GM12801 (cell line): ENCODE measurements around the gene ASAP2.

ENCODE experiments used
- CTCF ChIP-seq: IDR thresholded peaks from one replicate; pipeline ENCODE4 v1.5.1; 2011; ENCODE audit warnings: control low read depth; ENCODE audit not compliant: insufficient read length; ENCODE audit errors: extremely low read depth

The ASAP2 gene

GRCh38 chr2:9268301-9269080 is 61.9 kb downstream of the ASAP2 start:
- TF ChIP-seq CTCF, result no peak

- no peak for TF ChIP-seq CTCF
These were observed 62.7 kb downstream of the ASAP2 start for GRCh38 chr2:9269295-9269694.

DNA sequence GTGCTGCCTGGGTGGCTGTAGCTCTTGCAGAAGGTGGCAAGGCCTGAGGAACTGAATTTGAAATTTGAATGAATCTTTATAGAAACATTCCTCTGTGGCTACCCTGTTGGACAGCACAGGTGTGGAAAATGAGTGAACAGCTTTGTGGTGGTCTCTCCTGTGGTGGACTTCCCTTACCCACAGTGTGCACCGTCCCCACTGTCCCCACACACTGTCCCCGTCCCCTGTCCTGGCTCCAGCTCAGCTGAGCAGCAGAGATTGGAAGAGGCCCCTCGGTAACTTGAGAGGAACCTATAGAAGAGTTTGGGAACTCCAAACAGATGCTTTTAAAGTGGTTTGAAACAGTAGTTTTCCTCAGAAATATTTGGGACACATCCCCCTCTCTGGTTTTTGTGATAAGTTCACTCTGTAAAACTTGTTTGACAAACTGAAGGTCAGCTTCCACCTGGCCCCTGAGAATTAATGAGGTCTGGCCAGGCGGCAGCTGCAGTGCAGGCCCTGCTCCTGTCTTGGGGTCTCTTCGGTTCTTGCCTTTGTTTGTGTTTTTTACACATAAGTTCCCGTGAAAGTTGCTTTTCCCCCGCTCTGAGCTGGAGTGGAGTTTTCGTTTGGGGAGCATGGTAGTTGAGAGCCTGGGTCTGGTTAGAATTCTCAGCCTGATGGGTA is 63.2 kb downstream of the ASAP2 start:
- no peak for TF ChIP-seq CTCF

DNA sequence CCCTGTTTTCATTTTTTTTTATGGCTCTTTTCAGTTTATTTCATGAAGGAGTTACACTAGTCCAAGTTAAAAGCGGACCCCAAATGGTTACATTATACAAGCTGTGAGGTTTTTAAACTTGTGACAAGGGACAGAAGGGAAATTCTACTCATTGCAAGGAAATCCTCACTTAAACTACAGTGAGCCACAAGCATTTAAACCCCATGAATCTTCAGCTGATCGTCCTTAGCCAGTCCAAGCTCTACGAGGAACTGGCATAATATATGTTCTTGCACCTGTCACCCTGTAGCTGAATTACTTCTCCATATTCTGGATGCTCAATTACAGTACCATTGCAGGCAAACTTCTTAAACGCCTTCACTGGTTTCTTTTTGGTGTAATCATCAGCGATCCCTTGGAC is 64.5 kb downstream of the ASAP2 start:
- no peak for TF ChIP-seq CTCF

DNA sequence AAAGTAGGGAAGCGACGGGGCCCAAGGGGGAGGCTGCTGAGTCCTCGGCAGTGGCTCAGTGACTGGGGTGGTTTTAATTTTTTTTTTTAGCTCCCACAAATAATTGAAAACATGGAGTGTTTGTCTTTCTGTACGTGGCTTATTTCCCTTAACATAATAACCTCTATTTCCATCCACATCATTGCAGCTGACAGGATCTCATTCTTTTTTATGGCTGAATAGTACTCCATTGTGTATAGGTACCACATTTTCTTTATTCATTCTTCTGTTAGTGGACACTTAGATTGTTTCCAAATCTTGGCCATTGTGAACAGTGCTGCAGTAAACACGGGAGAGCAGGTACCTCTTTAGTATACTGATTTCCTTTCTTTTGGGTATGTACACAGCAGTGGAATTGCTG is 65.1 kb downstream of the ASAP2 start:
- no peak for TF ChIP-seq CTCF

DNA sequence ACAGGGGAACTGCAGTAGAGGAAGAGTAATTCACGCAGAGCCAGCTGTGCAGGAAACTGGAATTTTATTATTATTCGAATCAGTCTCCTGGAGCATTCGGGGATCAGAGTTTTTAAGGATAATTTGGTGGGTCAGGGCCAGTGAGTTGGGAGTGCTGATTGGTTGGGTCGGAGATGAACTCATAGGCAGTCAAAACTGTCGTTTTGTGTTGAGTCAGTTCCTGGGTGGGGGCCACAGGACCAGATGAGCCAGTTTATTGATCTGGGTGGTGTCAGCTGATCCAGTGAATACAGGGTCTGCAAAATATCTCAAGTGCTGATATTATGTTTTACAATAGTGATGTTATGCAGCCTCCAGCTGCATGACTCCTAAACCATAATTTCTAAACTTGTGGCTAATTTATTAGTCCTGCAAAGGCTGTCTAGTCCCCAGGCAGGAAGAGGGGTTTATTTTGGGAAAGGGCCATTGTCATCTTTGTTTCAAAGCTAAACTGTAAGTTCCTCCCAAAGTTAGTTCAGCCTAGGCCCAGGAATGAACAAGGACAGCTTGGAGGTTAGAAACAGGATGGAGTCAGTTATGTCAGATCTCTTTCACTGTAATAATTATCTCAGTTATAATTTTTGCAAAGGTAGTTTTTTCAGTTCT is 67.0 kb downstream of the ASAP2 start:
- TF ChIP-seq CTCF, result no peak

GRCh38 chr2:9274701-9275343 is 68.2 kb downstream of the ASAP2 start:
- no peak for TF ChIP-seq CTCF
